GM18498 (cell line): Measurements from ENCODE around the gene PREP.
"Not testable (repeated sequence)": the region's sequence is repeated elsewhere in the genome, so short reads cannot be mapped to it uniquely, and the experiment has no call there.

ENCODE experiments used
- ATAC-seq: cut with Tn5 transposase; IDR thresholded peaks from one replicate; pipeline ENCODE4 v1.9.1; 2021; ENCODE audit warnings: mild to moderate bottlenecking, moderate library complexity; ENCODE audit not compliant: unreplicated experiment

PREP gene

DNA sequence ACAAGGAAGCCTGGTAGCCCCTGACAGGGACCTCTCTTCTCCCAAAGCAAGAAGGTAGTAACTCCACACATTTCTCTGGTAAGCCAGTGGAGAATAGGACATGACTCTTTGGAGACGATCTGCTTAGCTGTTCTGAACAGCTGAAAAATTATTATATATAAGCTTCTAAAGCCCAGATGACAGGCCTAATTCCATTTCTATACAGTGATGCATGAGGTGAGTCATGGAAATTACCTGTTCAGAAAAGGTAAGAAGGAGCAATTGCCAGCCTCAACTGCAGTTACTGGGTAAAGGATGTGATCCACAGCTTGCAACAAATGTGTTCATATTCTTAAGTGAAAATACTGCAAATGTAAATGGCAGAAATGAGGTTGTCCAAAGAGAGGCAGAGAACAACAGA is 54.0 kb downstream of the PREP start:
- ATAC-seq: no peak

GRCh38 chr6:105346052-105346451 is 56.8 kb downstream of the PREP start:
- ATAC-seq: no peak

GRCh38 chr6:105345506-105345905 is 57.4 kb downstream of the PREP start:
- no peak for ATAC-seq

DNA sequence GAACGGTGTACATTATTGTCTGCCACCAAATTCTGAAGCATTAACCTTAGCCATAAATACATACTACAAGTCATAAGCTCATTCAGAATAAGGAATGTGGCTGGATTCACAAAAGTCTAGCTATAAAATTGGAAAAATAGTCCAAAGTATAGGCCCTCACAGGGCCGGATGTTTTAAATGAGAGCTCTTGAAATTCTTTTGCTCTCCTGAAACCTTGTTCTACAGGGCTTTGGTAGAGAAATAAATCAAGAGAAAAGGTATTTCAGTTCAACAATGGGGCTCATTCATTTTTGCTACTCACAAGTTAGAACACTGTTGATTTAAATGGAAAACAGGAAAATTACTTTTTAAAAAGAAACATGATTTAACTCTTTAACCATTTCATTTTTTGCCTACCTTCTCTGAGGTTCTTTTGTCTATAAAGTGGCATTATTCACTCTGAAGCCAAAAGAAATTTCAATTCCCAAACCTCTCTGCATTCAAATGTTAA is 58.0 kb downstream of the PREP start:
- ATAC-seq: no peak

DNA sequence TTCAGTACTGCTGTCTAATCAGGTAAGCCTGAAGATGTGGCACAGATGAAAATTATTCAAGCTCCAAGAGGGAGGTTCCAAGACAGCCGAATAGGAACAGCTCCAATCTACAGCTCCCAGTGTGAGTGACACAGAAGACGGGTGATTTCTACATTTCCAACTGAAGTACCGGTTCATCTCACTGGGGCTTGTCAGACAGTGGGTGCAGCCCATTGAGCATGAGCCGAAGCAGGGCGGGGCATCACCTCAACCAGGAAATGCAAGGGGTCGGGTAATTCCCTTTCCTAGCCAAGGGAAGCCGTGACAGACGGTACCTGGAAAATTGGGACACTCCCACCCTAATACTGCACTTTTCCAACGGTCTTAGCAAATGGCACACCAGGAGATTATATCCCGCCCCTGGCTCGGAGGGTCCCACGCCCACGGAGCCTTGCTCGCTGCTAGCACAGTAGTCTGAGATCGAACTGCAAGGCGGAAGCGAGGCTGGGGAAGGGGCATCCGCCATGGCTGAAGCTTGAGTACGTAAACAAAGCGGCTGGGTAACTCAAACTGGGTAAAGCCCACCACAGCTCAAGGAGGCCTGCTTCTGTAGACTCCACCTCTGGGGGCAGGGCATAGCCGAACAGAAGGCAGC is 64.4 kb downstream of the PREP start:
- ATAC-seq: not testable (repeated sequence)

DNA sequence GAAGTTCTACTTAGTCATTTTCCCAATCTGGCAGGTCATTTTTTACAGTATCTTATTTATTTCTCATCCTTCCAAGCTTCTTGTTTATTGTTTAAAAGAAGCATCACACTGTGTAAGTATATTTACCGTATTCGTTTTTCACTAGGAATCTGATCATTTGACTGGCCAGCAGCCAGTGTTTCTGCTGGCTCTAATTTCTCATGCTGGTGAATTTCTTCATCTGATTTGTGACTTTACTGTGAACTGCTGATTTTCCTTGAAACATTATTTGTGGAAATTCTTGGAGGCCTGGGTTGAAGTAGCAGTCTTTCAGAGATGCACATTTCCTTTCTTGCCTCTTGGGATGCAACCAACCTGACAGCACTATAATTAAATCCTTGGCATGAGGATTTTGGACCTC is 65.9 kb downstream of the PREP start:
- ATAC-seq: no peak

DNA sequence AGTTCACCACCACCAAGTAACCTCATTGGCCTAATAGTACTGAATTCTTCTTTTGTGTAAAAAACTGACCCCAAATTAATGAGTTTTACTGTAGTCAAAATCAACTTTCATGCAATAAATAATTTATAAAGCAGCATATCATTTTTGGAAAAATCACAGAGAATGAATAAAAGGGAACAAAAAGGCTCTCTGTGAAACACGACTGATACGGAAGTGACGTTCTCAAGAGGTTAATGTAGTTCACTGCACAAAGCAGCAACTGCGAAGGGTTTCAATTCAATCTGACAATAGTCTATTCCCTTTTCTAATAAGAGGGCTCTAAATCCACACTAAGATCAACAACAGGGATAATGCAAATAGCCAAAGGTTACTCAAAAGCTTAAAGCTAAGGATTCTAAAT is 70.3 kb downstream of the PREP start:
- ATAC-seq: no peak

DNA sequence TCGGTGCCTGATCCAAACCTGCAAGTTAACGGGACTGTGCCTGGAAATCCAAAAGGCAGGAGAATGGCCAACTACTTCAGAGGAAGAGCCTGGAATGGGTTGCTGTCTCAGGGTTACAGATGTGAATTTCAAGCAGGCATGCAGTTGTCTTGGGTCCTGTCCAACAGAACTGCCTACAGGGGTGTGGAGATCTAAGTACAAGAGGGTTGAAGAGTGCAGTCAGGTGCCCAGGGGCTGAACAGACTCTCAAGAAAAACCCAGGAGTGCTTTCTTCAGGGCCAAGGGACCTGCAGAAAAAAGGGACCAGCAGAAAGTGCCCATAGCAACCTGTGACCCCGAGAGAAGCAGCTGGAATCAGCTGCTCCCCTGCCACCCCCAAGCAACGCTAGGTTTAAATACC is 71.0 kb downstream of the PREP start:
- ATAC-seq: no peak

DNA sequence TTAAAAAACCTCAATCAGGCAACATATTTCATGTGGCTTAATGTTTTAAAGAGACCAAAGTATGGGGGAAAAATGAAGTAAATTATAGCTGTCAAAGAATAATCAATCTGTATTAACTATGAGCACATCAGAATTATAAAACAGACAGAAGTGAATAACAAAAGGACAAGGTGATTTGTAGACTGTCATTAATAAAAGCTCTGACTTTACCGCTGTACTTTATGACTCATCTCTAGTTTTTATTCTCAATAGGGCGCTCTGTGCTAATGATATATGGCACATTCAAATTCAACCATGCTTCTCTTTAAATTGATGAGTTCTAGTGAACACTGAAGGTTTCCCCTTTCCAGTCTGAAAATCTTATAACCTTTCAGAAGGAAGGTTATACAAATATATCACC is 72.0 kb downstream of the PREP start:
- no peak for ATAC-seq

GRCh38 chr6:105330364-105330763 is 72.5 kb downstream of the PREP start:
- no peak for ATAC-seq

GRCh38 chr6:105326833-105327770 is 75.8 kb downstream of the PREP start:
- ATAC-seq: no peak

- no peak for ATAC-seq
Measured at GRCh38 chr6:105326216-105326615, 76.7 kb downstream of the PREP start.

DNA sequence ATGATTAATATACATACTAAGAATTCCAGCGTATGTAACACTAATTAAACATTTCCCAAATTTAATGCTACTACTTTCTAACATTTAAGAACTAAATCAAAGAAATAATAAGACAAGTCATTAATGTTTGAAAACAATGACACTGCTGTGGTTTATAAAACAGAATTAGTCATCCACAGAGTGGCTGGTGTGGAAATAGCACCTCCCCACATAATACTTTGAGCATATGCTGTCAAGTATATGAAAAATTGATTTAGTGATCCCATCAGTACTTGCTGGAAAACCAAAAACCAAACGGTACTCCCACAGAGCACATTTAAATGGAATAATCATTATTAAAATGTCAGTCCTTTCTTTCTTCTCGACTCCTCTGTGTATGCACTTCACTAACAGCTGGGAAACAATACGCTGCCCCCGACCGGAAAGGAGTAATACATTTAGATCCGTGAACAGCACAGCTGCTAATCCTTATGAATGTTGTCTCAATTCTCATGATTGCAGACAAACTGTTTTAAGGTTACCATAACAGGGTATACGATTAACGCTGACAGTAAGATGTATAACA is 78.4 kb downstream of the PREP start:
- no peak for ATAC-seq

DNA sequence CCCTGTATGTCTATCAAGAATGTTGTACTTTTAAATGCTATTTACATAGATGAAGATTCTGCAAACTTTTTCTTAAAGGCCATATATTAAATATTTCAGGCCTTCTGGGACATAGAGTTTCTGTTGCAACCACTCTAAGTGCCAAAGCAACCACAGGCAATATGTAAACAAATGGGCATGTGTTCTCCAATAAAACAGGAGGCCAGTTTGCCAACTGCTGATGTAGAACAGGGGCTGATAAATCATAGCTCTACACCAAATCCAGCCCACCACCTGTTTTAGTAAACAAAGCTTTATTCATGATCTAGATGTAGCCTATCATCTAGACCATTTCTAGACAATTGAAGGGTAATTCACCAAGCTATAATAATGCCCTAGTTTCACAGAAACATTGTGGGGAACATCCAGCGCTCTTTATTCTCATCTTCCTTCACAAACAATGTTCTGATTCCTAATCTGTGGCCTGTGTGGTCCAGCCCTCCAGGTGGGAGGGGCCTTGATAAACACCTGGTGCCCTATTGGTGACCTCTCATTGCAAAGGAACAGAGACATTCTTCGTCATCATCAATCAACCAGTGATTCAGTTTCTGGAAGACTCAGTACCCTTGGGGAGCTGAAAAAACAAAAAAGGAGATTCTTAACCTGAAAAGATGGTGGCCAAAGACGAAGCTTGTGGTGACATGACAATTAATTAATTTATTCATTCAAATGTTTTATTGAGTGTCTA is 80.2 kb downstream of the PREP start:
- no peak for ATAC-seq

DNA sequence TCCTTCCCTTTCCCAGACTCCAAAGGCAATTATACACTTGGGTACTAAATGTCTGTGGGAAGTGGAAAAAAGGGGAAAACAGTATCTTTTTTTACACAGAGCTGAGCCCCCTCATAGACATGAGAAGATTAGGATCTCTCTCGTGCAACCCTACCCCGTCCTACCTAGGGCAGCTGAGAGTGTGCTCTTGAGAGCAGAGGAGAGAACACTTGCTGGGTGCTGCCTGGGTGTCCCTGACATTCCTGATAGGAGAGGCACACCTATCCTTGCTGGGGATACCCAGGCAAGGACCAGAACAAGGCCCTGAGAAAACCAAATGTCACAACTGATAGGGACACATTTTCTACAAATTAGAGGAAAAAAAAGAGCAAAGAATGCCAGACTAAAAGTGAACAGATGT is 81.2 kb downstream of the PREP start:
- ATAC-seq: no peak

- no peak for ATAC-seq
Measured at GRCh38 chr6:105321207-105321606, 81.7 kb downstream of the PREP start.

GRCh38 chr6:105320765-105321164 is 82.1 kb downstream of the PREP start:
- no peak for ATAC-seq

GRCh38 chr6:105320271-105320670 is 82.6 kb downstream of the PREP start:
- ATAC-seq: no peak

- no peak for ATAC-seq
Measured at GRCh38 chr6:105319331-105319730, 83.6 kb downstream of the PREP start.

GRCh38 chr6:105318660-105319059 is 84.2 kb downstream of the PREP start:
- no peak for ATAC-seq
